GM08714 (cell line): ENCODE data around the gene ST6GALNAC3.

ENCODE experiments used
- H3K4me3 ChIP-seq: fragments of 200-500 bp; sonication (Bioruptor generic); 2 replicates; pipeline ENCODE4 v1.5.1; 2014; ENCODE audit warnings: mild to moderate bottlenecking, low read length, inconsistent platforms
- ZNF274 ChIP-seq: IDR thresholded peaks from 2 replicates; pipeline ENCODE4 v1.6.1; 2012; ENCODE audit warnings: mild to moderate bottlenecking, low read depth, low read length

The ST6GALNAC3 gene

GRCh38 chr1:76562292-76562691, 487.7 kb downstream of the ST6GALNAC3 start:
- TF ChIP-seq ZNF274, result no peak
- H3K4me3 ChIP-seq, result no peak overlapping the region

GRCh38 chr1:76568573-76569238, 494.2 kb downstream of the ST6GALNAC3 start:
- no peak overlapping the region for H3K4me3 ChIP-seq
- no peak for TF ChIP-seq ZNF274

GRCh38 chr1:76571248-76571647, 496.7 kb downstream of the ST6GALNAC3 start:
- no peak for TF ChIP-seq ZNF274
- no peak overlapping the region for H3K4me3 ChIP-seq

- no peak overlapping the region for H3K4me3 ChIP-seq
- no peak for TF ChIP-seq ZNF274
Measured at GRCh38 chr1:76572229-76572628, 497.7 kb downstream of the ST6GALNAC3 start.

- no peak overlapping the region for H3K4me3 ChIP-seq
- TF ChIP-seq ZNF274, result no peak
Measured at GRCh38 chr1:76576876-76577524, 502.5 kb downstream of the ST6GALNAC3 start.

- H3K4me3 ChIP-seq, result no peak overlapping the region
- no peak for TF ChIP-seq ZNF274
Measured at GRCh38 chr1:76577525-76578185, 503.1 kb downstream of the ST6GALNAC3 start.

- TF ChIP-seq ZNF274, result no peak
- no peak overlapping the region for H3K4me3 ChIP-seq
Measured at GRCh38 chr1:76580206-76580605, 505.7 kb downstream of the ST6GALNAC3 start.

GRCh38 chr1:76581712-76582111, 507.2 kb downstream of the ST6GALNAC3 start:
- H3K4me3 ChIP-seq, result no peak overlapping the region
- no peak for TF ChIP-seq ZNF274

GRCh38 chr1:76583235-76583868, 508.8 kb downstream of the ST6GALNAC3 start:
- no peak overlapping the region for H3K4me3 ChIP-seq
- TF ChIP-seq ZNF274, result no peak

GRCh38 chr1:76583875-76584477, 509.4 kb downstream of the ST6GALNAC3 start:
- no peak overlapping the region for H3K4me3 ChIP-seq
- no peak for TF ChIP-seq ZNF274

GRCh38 chr1:76585980-76586674, 511.6 kb downstream of the ST6GALNAC3 start:
- no peak overlapping the region for H3K4me3 ChIP-seq
- no peak for TF ChIP-seq ZNF274

- no peak overlapping the region for H3K4me3 ChIP-seq
- TF ChIP-seq ZNF274, result no peak
Measured at GRCh38 chr1:76587212-76587611, 512.7 kb downstream of the ST6GALNAC3 start.

GRCh38 chr1:76591461-76591860, 516.9 kb downstream of the ST6GALNAC3 start:
- TF ChIP-seq ZNF274, result no peak
- no peak overlapping the region for H3K4me3 ChIP-seq

- no peak overlapping the region for H3K4me3 ChIP-seq
- no peak for TF ChIP-seq ZNF274
Measured at GRCh38 chr1:76591963-76592362, 517.4 kb downstream of the ST6GALNAC3 start.
